ENCODE data around the gene DCLK2. TPM values are rescaled to one million over a fixed set of nuclear protein-coding genes. Genes with fewer than 3 reads are reported as not detected.
A peak's percentile ranks its signal among the peaks of the same experiment; 100 is the strongest.

The DCLK2 gene
- total RNA-seq, 1 donor from 2014 or later = 14.0 TPM

DNA sequence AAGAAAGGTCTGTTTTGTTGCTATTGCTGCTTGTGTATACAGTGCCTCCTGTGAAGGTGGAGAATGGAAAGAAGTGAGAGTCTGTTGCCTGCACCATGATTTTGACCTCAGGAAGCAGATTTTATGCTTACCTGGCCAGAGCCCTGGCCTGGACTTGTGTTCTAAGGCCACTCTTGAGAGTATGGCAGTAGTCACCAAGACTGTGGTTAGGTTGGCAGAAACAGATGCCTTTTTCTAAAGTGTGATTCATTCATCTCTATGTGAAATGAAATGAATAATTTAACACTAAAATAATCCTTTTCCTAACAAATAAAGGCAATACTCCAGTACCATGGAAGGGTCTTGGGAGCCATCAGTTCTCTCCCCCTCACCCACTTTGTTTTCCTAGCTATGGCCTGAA is 161.8 kb downstream of the DCLK2 start:
- DNase-seq (ENCODE audit: low spot score) = no peak

- DNase-seq (ENCODE audit: low spot score) = no peak
Observed at GRCh38 chr4:150242820-150243458, 164.7 kb downstream of the DCLK2 start.

GRCh38 chr4:150243932-150244331 is 165.7 kb downstream of the DCLK2 start:
- no peak for DNase-seq (ENCODE audit: low spot score)

- no peak for DNase-seq (ENCODE audit: low spot score)
Observed at GRCh38 chr4:150244600-150244999, 166.4 kb downstream of the DCLK2 start.

DNA sequence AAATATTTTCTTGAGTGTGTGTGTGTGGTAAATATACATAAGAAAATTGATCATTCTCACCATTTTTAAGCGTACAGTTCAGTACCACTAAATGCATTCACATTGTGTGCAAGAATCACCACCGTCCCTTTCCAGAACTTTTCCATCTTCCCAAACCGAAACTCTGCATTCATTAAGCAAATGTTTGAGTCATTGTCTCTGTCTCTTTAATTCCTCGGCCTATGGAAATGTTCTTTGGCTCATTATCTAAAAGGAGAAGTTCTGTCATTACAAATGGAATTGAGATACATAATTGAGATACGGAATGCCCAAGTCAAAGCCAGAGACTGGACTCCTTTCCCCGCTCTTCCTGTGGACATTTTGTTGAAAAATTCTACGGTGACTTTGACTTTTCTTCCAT is 168.9 kb downstream of the DCLK2 start:
- no peak for DNase-seq (ENCODE audit: low spot score)

DNA sequence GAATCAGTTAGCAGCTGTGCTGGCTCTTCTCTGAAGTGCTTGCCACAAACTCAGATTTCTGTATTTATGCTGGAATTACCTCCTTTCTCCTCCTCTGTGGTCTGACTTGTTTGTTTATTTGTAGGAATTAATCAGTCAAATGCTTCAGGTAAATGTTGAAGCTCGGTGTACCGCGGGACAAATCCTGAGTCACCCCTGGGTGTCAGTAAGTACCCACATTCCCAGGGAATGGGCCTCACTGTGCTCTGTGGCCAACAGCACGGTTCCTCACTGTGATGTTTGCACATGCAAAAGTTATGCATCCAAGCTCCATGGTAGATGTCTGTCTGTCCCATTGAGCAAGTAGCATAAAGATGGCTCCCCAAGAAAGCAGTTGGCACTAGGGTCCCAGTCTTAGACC is 169.9 kb downstream of the DCLK2 start:
- no peak for DNase-seq (ENCODE audit: low spot score)

- no peak for DNase-seq (ENCODE audit: low spot score)
Observed at GRCh38 chr4:150250293-150250997, 172.2 kb downstream of the DCLK2 start.

- DNase-seq (ENCODE audit: low spot score) = no peak
Observed at GRCh38 chr4:150250998-150251651, 172.9 kb downstream of the DCLK2 start.

DNA sequence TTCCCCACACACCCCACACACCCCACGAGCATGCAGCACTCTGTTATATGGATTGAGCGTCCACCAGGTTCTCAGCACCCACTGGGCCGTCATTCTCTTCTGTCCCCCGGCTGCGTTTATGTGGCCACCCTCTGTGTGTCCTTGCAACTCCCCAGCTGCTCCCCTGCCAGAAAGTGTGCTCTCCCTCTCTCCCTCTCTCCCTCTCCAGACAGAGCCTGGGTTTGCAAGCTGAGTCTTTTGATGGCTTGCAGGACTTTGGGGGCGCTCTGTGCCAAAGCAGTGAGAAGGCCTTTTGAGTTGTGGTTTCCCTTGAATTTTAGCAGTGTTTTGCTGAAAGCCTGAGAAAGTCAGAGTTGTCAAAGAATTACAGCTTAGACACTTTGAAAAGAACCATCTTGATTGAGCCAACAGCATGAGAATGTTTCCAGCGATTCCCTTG is 173.5 kb downstream of the DCLK2 start:
- no peak for DNase-seq (ENCODE audit: low spot score)

- DNase-seq (ENCODE audit: low spot score) = no peak
Observed at GRCh38 chr4:150252306-150252705, 174.1 kb downstream of the DCLK2 start.

DNA sequence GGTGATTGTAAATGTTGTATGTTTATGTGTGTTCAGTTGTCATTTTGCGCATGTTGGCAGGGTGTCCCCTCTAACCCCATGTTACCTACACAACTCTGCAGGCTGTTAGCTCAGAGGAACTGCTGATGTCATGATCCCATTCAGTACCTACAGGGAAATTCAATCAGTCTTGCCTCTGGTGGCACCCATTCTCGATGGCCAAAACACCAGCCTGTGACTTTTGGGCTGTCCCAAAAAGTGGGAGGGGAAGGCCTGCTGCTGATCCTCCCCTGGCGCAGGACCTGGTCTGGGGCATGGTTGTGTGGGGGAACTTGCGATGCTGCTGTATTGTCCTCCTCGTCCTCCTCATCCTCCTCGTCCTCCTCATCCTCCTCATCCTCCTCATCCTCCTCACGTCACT is 174.5 kb downstream of the DCLK2 start:
- DNase-seq (ENCODE audit: low spot score) = no peak

DNA sequence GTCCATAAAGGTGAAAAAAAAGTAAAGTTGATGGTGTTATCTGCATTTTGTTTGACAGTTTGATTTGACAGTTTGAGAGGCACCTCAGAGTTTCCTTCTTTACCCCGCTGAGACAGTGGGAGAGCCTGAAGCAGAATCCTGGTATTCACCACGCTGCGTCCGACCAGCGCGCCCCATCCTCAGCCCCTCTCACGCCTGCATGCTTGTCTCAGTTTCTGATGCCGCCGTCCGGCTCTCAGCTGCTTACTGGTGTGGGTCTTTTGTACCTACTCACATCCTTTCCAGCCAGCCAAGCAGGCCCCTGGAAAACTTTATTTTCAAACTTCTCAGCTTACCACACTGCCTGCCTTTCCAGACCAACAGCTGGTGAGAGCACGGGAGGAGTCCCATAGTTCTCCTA is 175.2 kb downstream of the DCLK2 start:
- DNase-seq (ENCODE audit: low spot score) = no peak

DNA sequence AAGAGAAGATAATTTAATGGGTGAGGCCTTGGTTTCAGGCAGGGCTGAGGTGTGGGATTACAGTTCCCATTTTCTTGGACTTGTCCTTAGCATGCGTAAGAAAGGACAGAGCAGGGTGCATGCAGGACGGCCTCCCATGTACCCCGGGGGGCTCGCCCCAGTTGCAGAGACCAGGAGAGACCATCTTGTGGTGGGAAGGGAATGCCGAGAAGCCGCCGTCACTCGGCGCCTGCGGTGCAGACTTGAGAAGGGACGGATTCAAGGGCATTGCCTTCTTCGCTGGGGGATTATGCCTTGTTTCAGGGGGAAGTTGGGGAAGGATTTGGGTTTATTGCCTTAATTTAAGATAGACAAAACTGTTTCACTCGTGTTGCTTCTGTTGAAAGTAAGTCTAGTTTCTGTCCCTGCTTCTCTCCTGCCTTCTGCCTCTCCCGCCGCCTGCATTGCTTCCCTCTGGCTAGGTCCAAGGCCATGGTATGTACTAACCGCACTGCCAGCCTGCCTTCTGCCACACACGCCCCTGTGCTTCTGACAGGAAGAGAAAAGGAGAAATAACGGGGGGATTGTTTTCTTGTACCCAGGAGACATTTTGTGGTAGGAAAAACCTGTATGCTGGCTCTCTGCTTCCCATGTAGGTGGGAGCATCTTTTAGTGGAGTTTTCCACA is 175.9 kb downstream of the DCLK2 start:
- no peak for DNase-seq (ENCODE audit: low spot score)

DNA sequence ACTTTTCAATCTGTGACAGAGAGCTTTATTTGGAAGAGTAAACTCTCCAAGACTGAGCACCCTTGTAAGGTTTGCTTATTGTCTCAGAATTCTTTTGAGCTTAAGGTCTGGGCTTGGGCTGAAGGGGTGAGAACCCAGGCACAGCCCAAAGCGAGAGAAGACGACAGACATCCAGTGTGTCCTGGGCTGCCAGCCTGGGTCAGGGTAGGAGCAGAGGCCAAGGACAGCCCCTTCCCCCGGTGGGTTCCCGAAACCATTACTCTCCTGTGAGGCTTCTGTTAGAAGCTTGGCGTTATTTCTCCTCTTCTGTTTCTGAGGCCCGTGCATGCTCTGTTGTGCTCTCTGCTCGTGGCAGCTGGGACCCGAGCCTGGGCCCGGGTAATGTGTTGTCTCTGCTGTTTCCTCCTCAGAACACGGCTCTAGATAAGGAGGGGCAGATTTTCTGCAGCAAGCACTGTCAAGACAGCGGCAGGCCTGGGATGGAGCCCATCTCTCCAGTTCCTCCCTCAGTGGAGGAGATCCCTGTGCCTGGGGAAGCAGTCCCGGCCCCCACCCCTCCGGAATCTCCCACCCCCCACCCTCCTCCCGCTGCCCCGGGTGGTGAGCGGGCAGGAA is 177.5 kb downstream of the DCLK2 start:
- no peak for DNase-seq (ENCODE audit: low spot score)

GRCh38 chr4:150256225-150256620 is 178.0 kb downstream of the DCLK2 start:
- DNase-seq (ENCODE audit: low spot score) = no peak

DNA sequence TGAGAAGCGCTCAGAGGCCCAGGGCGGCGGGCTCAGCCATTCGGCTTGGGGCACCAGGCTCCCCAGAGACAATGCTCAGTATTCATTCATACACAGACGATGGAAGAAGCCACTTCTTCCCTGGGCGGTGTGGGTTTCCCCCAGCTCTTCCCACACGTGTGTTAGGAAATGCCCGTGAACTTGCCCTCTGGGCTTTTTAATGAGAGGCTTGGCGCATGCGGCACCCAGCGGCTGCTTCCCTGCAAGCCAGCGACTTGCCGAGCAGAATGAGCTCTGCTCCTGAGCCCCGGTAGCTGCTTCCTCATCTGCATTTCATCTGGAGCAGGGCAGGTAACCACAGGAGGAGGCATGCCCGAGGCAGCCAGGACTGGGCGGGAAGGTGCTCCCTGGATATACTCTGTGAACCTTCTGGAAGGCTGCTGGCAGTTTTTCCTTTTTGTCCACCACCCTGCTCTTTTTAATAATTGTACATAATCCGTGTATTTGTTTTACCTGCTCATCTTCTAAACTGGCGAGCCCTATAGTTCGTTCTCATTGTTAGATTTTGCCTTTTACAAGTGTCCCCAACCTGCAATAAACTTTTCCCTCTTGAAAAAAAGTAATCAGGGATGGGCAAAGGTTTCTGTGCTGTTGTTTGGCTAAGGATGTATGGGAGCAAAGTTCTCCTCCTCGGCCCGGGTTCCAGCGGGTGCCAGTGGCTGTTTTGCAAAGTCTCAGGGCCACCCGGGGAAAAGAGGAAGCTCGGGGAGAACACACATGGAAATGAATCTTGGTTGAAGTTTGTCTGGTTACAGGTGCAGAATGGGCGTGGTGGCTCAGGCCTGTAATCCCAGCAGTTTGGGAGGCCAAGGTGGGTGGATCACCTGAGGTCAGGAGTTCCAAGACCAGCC is 178.8 kb downstream of the DCLK2 start:
- DNase-seq (ENCODE audit: low spot score) = peak; percentile 51

GRCh38 chr4:150258569-150258968 is 180.3 kb downstream of the DCLK2 start:
- DNase-seq (ENCODE audit: low spot score) = no peak

GRCh38 chr4:150259861-150260567 is 181.8 kb downstream of the DCLK2 start:
- DNase-seq (ENCODE audit: low spot score) = peak; percentile 38

DNA sequence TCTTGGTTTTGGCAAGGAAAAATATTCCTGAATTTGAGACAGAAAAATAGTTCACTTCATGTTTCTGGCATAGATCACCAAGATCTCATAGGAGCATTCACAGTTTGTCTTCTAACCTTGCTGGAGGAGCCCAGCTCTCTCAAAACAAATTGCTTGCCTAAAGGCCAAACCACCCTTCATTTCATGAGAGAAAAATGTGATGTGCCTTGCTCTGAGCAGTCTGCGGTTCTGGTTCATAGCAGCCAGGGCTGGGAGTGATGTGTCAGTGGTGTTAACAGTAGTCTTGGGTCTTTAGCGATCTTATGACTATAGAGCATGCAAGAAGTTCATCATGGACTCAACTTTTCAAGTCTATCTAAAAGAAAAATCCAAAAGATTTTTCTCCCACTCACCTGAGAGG is 183.3 kb downstream of the DCLK2 start:
- no peak for DNase-seq (ENCODE audit: low spot score)

DNA sequence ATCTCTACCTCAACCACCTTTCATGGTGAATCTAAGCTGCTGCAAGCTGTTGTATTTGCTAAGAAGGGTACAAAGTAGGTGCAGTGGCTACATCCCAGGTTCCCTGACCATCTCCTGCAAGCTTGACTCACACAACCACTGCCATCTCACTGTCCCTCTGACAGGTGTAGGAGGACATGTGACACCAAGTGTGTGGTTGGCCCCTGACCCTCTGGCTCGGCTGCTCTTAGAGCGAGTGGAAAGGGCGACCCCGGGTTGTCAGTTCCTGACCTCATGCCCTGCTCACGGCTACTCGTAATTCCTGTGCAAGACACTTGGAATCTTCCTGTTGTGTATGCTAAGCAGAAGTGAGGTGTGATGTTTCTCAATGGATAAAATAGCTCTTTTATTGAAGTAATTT is 184.4 kb downstream of the DCLK2 start:
- no peak for DNase-seq (ENCODE audit: low spot score)
